HG03108 (cell line): ENCODE data around the gene SPATA33.

Experiments
- ATAC-seq: cut with Tn5 transposase; IDR thresholded peaks from one replicate; pipeline ENCODE4 v1.9.1; 2021; ENCODE audit warnings: moderate library complexity; ENCODE audit not compliant: unreplicated experiment

Gene SPATA33

DNA sequence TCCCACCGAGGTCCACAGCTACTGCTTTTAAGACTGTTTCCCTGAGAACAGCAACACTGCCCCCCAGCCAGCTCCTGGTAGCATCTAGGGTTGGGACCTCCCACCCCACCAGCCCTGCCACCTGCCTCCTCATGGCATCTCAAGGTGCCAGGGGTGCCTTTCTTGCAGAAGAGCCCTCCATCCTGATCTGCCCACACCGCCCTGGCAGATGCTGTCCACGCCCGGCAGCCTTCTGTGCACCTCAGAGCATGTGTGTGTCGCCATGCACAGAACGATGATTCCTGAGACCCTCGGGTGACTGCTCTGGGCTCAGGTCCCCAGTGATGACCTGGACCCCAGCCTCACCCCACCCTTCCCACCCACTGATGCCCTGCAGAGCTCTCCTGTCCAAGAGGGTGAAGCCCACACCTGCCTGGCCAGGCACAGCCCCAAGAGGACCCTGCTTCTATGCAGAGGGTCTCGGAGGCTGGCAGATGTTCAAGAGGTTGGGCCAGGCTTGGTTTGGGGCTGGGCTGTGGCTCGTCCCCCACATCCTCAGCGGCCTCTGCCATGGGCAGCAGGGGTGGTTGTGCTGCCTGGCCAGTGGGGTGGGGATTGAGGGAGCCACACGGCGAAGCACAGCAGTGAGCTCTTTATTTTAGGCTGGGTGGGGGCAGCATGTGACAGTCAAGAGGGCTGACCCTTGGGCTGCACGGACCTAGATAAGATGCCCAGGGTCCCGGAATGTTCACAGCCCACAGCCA is 49.1 kb downstream of the SPATA33 start:
- no peak for ATAC-seq

- no peak for ATAC-seq
Observed at GRCh38 chr16:89707695-89708094, 50.1 kb downstream of the SPATA33 start.

- no peak for ATAC-seq
Observed at GRCh38 chr16:89708481-89708931, 50.9 kb downstream of the SPATA33 start.

- ATAC-seq = no peak
Observed at GRCh38 chr16:89709166-89709565, 51.5 kb downstream of the SPATA33 start.

DNA sequence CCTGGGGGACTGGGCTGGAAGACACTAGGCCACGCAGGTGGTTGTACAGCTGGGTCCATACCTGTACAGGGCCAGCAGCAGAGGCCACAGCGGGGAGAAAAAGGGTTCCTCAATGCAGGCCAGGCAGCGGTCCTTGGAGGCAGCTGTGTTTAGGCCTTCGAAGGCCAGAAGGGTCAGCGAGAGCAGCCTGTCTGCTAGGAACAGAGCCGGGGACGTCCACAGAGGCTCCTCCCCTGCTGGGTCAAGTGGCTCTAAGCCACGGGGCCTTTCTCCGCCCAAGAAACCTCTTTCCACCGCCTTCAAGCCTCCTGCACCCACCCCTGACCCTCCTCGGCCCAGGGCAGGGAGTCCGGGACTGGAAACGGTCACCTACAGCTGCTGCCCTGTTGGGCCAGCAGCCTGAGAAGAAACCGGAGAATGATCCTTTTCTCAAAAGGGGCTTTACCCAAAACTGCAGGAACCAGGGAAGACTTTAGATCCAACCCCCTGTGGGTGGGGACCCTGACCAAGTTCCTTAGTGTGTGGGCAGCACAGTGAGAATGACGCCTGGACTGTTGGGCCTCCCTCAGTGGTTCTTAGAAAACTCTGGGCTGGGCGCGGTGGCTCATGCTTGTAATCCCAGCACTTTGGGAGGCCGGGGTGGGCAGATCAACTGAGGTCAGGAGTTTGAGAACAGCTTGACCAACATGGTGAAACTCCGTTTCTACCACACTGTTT is 52.2 kb downstream of the SPATA33 start:
- ATAC-seq = no peak

DNA sequence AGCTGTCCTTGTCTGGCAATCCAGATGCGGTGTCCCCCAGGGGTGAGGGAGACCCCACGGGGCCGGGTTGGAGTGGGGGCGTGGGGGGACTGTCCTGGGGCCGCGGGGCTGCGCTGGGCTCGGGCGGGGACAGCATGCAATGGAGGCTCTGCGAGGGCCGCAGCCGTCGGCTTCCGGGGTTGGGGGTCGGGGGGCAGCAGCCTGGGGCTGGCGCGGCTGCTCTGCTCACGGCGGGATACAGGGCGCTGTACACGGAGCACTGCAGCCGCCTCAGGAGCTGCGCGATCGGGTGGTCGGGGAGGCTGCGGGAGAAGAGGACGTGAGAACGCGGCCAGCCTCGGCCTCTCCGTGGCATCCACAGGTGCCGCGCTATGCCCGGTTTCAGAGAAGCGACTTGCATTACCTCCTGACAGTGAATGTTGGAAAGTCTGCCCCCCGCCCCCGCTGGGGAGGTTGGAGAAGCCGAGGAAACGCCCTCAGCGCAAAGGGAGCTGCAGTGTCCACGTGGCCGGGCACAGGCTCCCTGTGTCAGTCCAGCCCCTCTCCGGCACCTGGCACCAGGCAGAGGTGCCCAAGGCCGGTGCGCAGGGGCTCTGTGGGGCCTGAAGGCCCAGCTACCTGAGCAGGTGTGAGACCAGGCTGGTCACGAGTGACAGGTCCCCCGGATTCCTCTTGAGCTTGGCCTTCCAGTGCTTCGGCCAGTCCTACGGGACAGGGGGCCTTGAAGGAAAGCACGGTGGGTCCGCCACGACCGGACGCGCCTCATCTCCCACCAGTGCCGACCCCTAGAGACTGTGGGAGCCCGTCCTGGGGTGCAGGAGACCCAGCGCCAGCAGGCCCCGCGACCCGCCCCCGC is 53.3 kb downstream of the SPATA33 start:
- no peak for ATAC-seq

DNA sequence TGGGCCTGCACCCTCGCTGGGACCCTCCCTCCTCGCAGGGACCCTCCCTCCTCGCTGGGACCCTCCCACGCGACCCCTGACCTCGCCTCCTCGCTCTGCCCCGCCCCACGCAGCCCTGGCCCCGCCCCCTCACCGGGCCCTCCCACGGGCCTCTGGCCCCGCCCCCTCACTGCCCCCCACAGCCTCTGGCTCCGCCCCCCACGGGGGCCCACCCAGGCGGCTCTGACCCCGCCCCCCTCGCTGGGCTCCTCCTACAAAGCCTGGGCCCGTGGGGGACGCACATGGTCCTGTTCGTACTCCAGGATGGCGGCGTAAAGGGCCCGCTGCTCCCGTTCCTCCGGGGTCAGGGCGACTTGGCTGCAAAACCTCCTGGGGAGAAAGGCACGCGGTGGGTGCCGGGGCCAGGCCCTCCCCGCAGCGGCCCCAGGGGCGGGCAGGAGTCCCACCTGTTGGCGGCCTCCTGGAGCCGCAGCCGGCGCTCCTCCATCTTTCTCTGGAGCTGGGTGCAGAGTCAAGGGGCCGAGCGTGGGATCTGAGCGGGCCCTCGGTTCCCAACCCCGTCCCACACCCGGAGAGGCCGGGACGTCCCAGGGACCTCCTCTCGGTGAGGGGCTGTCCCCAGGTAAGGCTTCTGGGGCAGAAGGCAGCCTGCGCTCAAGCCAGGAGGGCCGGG is 54.1 kb downstream of the SPATA33 start:
- ATAC-seq = no peak

DNA sequence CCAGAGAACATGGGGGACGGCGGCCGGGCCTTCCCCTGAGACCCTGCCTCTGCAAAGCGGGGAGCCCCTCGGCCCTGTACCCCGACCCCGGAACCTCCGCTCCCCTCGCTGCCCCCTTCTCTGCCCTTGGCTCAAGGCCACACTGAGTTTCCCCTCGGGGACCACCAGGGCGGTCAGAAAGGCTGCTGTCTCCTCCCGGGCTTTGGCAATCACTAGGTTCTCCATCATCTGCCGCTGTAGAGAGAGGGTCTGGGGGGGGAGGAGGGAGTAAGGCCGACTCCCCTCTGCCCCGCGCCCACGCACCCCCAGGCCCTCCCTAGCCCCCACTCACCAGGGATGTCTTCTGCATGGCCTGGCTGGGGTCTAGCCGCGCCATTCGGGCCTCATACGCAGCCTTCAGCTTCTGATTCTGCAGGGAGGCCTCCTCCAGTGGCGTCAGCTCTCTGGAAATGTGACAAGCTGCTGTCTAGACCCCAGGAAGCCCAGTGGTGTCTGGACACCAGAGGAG is 54.7 kb downstream of the SPATA33 start:
- no peak for ATAC-seq

GRCh38 chr16:89716493-89716892 is 58.9 kb downstream of the SPATA33 start:
- ATAC-seq = no peak

- no peak for ATAC-seq
Observed at GRCh38 chr16:89716916-89717687, 59.5 kb downstream of the SPATA33 start.

- no peak for ATAC-seq
Observed at GRCh38 chr16:89717688-89718505, 60.3 kb downstream of the SPATA33 start.
